ENCODE data around the gene ANAPC13.

Gene ANAPC13

GRCh38 chr3:134449277-134449676, 36.5 kb downstream of the ANAPC13 start:
- no peak for DNase-seq (ENCODE audit: low read depth)

GRCh38 chr3:134448664-134449063, 37.1 kb downstream of the ANAPC13 start:
- no peak for DNase-seq (ENCODE audit: low read depth)

GRCh38 chr3:134447351-134447750, 38.4 kb downstream of the ANAPC13 start:
- no peak for DNase-seq (ENCODE audit: low read depth)

GRCh38 chr3:134446800-134447199, 39.0 kb downstream of the ANAPC13 start:
- DNase-seq (ENCODE audit: low read depth) = no peak

- no peak for DNase-seq (ENCODE audit: low read depth)
These were observed 40.1 kb downstream of the ANAPC13 start for GRCh38 chr3:134445636-134446035.

GRCh38 chr3:134445095-134445494, 40.7 kb downstream of the ANAPC13 start:
- DNase-seq (ENCODE audit: low read depth) = no peak

- DNase-seq (ENCODE audit: low read depth) = no peak
These were observed 44.0 kb downstream of the ANAPC13 start for GRCh38 chr3:134441821-134442220.

- DNase-seq (ENCODE audit: low read depth) = no peak
These were observed 44.5 kb downstream of the ANAPC13 start for GRCh38 chr3:134441321-134441720.

GRCh38 chr3:134437211-134437752, 48.5 kb downstream of the ANAPC13 start:
- no peak for DNase-seq (ENCODE audit: low read depth)

- DNase-seq (ENCODE audit: low read depth) = no peak
These were observed 53.5 kb downstream of the ANAPC13 start for GRCh38 chr3:134432236-134432635.

- DNase-seq (ENCODE audit: low read depth) = no peak
These were observed 54.8 kb downstream of the ANAPC13 start for GRCh38 chr3:134430950-134431445.

- DNase-seq (ENCODE audit: low read depth) = no peak
These were observed 55.6 kb downstream of the ANAPC13 start for GRCh38 chr3:134430174-134430573.

- no peak for DNase-seq (ENCODE audit: low read depth)
These were observed 57.4 kb downstream of the ANAPC13 start for GRCh38 chr3:134428401-134428800.

Measured in stimulated activated CD8-positive, alpha-beta memory T cell treated with anti-CD3 and anti-CD28 coated beads, Interleukin-15, amount 100 ng/mL, for 1 hour (primary cell).